Adrenal gland (tissue), 12 donors: ENCODE measurements around the gene UBE3A. TPM values are rescaled to one million over a fixed set of nuclear protein-coding genes. Genes with fewer than 3 reads are reported as not detected.

ENCODE experiments used
- DNase-seq, 7 donors: peaks; one replicate each; pipeline ENCODE4 v3.0.0-alpha.2; 2019 to 2020
- H3K27ac ChIP-seq, 5 donors: fragments of 200-600 bp; sonication (generic) in 4 of 5; 1 replicate in 3 of 5; 2 replicates in 2 of 5; pipeline versions ENCODE4 v1.5.1 to v1.8.0; 2016 to 2020; ENCODE audit warnings: mild to moderate bottlenecking in 1 of 5
- H3K27me3 ChIP-seq: fragments of 200-600 bp; 2 replicates; pipeline ENCODE4 v1.8.0; 2021
- H3K36me3 ChIP-seq, 2 donors: fragments of 200-600 bp; replicated peaks in 1 of 2; 1 replicate in 1 of 2; 2 replicates in 1 of 2; pipeline versions ENCODE4 v1.5.1 to v1.8.0; 2018 to 2022
- H3K4me1 ChIP-seq, 2 donors: fragments of 200-600 bp; replicated peaks in 1 of 2; 1 replicate in 1 of 2; 2 replicates in 1 of 2; pipeline versions ENCODE4 v1.5.1 to v1.8.0; 2018 to 2021
- H3K4me3 ChIP-seq, 4 donors: fragments of 200-600 bp; sonication (generic) in 3 of 4; one replicate each; pipeline ENCODE4 v1.5.1; 2016 to 2018
- H3K9me3 ChIP-seq, 3 donors: fragments of 200-600 bp; sonication (generic) in 1 of 3; replicated peaks in 1 of 3; 1 replicate in 2 of 3; 2 replicates in 1 of 3; pipeline versions ENCODE4 v1.5.1 to v1.8.0; 2016 to 2021
- CTCF ChIP-seq, 6 experiments: fragments of 450-650 bp in 4 of 6; fragments of 200-600 bp in 2 of 6; sonication (generic) in 1 of 6; IDR thresholded peaks; 1 replicate in 5 of 6; 2 replicates in 1 of 6; pipeline versions ENCODE4 v1.5.1 to v1.8.0; 2016 to 2021; ENCODE audit warnings: antibody characterized with exemption in 6 of 6, mild to moderate bottlenecking in 2 of 6, moderate library complexity in 1 of 6
- POLR2A ChIP-seq, 2 donors: fragments of 450-650 bp; IDR thresholded peaks; one replicate each; pipeline ENCODE4 v1.6.1; 2017; ENCODE audit warnings: antibody characterized with exemption in 2 of 2, mild to moderate bottlenecking in 2 of 2, moderate library complexity in 1 of 2
- WGBS, 4 donors: extraction: QIAGEN DNeasy Blood & Tissue Kit in 2 of 4; methylation state at CpG; one replicate each; pipeline versions ENCODE4 v1.1.5 to v1.1.7; 2013 to 2017; 5-methylcytosine and 5-hydroxymethylcytosine counted together
- intact Hi-C, 2 donors: fragments of 100-400 bp; cut with DNase I; formaldehyde crosslinking; loops; one replicate each; pipeline versions ENCODE4 v1.14.1 to v1.15.0; 2022 to 2023
- polyA plus RNA-seq, 3 donors: library from polyadenylated mRNA; stranded (reverse); fragments of 200-250 nt in 2 of 3; fragments of 350-450 nt in 1 of 3; fragmentation: Illumina TruSeq in 1 of 3; extraction: RNeasy Lipid Tissue Mini Kit (QIAGEN cat#74804) in 1 of 3; gene quantifications; one replicate each; pipeline ENCODE4 v1.2.3, GENCODE V29; 2013 to 2014
- total RNA-seq, 9 donors: library from RNA; depleted of rRNA in 4 of 9; stranded (reverse); fragments of >200 nt in 4 of 9; fragments of 120-200 nt in 1 of 9; fragmentation: NEBNext Ultra II Directional in 1 of 9; extraction: Animal tissue kit (Norgen Biotek cat#: 25700) in 1 of 9; gene quantifications; one replicate each; pipeline versions ENCODE4 v1.1.0 to v1.2.4, GENCODE V29; 2013 to 2023
- donor health status: healthy with polysubstance abuse.
- donor health status: Bipolar disorder and iron deficiency.
- donor health status: DM: yes; HTN: yes; CAD: no.
- donor health status: DM: no; HTN: no; CAD: no.
- donor health status: DM: no; HTN: no; CAD: no.
- donor health status: DM: yes; HTN: yes; CAD: no.

Gene UBE3A
- total and polyA plus RNA-seq, 12 donors: 19.6 to 114 (median 77.5) TPM

- peaks cover 0 to 27% of the 10 kb centered on the region in 2 donors for H3K36me3 ChIP-seq
These were observed 63.3 kb downstream of the UBE3A start for GRCh38 chr15:25375557-25375956.

GRCh38 chr15:25374143-25374542 lies 64.7 kb downstream of the UBE3A start:
- H3K27me3 ChIP-seq: no peaks in the 10 kb centered on the region
- intact Hi-C loops: no loop called here
- no peak for DNase-seq
- H3K27ac ChIP-seq: no peak overlapping the region
- no peaks in the 10 kb centered on the region for H3K4me1 ChIP-seq
- no peaks in the 10 kb centered on the region for H3K9me3 ChIP-seq
- TF ChIP-seq CTCF (IDR thresholded peaks at IDR 0.05) (no peak), POLR2A (IDR thresholded peaks at IDR 0.05) (no peak)
- 87 to 92% (median 90%) methylated on average over 3 of the region's 3 CpGs for WGBS, 4 donors
- no peak overlapping the region for H3K4me3 ChIP-seq
- H3K36me3 ChIP-seq: peaks cover 0 to 27% of the 10 kb centered on the region in 2 donors

More at GRCh38 chr15:25375557-25375956, 63.3 kb downstream of the UBE3A start:
- TF ChIP-seq POLR2A (IDR thresholded peaks at IDR 0.05) (no peak), CTCF (IDR thresholded peaks at IDR 0.05) (no peak)
- no peaks in the 10 kb centered on the region for H3K27me3 ChIP-seq
- no peaks in the 10 kb centered on the region for H3K9me3 ChIP-seq
- DNase-seq: no peak
- 76 to 85% (median 81%) methylated on average over 5 of the region's 5 CpGs for WGBS, 4 donors
- H3K27ac ChIP-seq: no peak overlapping the region
- no peak overlapping the region for H3K4me3 ChIP-seq
- intact Hi-C loops: no loop called here
- H3K4me1 ChIP-seq: peaks cover 0 to 4% of the 10 kb centered on the region in 2 donors

- 44 to 77% (median 63%) methylated on average over 1 of the region's 1 CpG for WGBS, 4 donors
- H3K27ac ChIP-seq: peak overlapping the region in 1 of 5 donors; percentile 15
- no peaks in the 10 kb centered on the region for H3K27me3 ChIP-seq
- intact Hi-C loops: no loop called here
- peaks cover 0 to 8% of the 10 kb centered on the region in 2 donors for H3K4me1 ChIP-seq
- DNase-seq: peak in 1 of 7 donors; percentile 24
- peaks cover 0 to 27% of the 10 kb centered on the region in 2 donors for H3K36me3 ChIP-seq
- no peak for TF ChIP-seq CTCF (IDR thresholded peaks at IDR 0.05)
- TF ChIP-seq POLR2A (IDR thresholded peaks at IDR 0.05): no peak
- no peaks in the 10 kb centered on the region for H3K9me3 ChIP-seq
- no peak overlapping the region for H3K4me3 ChIP-seq
These were observed 66.5 kb downstream of the UBE3A start for GRCh38 chr15:25372298-25372697.

GRCh38 chr15:25368850-25369249 lies 70.0 kb downstream of the UBE3A start:
- 91 to 97% (median 95%) methylated on average over 1 of the region's 1 CpG for WGBS, 4 donors
- TF ChIP-seq CTCF (IDR thresholded peaks at IDR 0.05) (no peak), POLR2A (IDR thresholded peaks at IDR 0.05) (no peak)
- peaks cover 0 to 12% of the 10 kb centered on the region in 2 donors for H3K36me3 ChIP-seq
- H3K9me3 ChIP-seq: no peaks in the 10 kb centered on the region
- peaks cover 0 to 8% of the 10 kb centered on the region in 2 donors for H3K4me1 ChIP-seq
- H3K4me3 ChIP-seq: no peak overlapping the region
- no peaks in the 10 kb centered on the region for H3K27me3 ChIP-seq
- DNase-seq: no peak
- intact Hi-C loops: no loop called here
- no peak overlapping the region for H3K27ac ChIP-seq
